D341Med (cell line): Measurements from ENCODE around the gene RBSN.
A peak's percentile ranks its signal among the peaks of the same experiment; 100 is the strongest.

ENCODE experiments used
- DNase-seq: peaks from one replicate; pipeline ENCODE4 v3.0.0; 2012; ENCODE audit warnings: low spot score

Gene RBSN

DNA sequence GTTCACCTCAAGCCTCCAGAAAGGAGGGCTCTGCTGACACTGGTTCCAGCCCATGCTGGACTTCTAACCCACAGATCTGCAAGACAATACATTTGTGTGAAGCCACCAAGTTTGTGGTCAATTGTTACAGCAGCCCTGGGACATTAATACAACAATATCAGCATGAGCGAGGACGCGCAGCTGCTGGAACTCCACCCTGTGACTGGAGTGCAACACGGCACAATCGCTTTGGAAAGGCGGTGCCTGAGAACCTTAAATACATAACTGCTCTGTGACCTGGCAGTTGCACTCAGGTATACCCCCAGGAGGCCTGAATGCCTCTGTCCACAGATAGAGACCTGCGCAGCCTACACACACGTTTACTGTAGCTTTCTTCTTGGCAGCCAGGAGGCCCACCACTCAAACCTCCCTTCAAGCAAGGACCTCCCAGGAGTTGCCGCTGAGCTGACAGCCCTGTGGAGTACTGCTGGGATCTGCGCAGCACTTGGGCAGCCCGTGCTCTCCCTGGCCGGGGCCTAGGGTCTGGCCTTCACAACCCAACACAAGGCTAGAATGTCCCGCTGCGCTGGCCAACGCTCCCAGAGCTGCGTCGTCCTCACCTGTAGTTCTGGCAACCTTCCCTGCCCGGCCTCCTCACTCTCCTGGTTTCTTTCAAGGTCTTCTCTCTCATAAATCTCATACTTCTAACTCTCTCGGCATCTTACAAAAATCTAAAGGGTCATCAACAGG is 42.1 kb downstream of the RBSN start:
- no peak for DNase-seq

DNA sequence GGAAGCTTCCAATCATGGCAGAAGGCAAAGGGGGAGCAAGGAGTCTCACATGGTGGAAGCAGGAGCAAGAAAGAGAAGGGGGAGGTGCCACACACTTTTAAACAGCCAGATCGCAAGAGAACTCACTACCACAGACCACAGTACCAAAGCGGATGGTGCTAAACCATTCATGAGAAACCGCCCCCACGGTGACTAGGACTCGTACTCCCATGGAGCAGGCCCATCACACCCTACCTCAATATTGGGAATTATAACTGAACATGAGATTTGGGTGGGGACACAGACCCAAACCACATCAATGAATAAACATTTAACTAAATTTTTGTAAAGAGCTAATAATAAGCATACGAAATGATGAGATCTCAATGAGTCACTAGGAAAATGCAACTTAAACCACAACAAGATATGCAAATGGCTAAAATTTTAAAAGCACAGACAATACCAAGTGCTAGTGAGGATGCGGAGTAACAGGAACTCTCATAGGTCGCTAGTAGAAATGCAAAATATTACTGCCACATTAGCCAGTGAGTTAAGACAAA is 43.9 kb downstream of the RBSN start:
- no peak for DNase-seq

DNA sequence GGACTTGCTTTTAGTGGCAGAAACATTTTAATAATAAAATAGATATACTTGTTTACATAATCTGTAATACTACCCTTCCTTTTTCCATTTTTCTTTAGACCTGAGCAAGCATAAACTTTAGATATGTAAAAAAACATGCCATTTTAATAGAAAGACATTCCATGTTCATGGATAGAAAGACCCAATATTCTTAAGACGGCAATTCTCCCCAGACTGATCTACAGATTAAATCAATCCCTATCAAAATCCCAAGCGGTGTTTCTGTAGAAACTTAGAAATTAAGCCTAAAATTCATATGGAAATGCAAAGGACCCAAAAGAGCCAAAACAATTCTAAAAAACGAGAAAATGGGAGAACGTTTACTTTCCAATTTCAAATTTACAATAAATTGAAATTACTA is 45.4 kb downstream of the RBSN start:
- DNase-seq, result no peak

DNA sequence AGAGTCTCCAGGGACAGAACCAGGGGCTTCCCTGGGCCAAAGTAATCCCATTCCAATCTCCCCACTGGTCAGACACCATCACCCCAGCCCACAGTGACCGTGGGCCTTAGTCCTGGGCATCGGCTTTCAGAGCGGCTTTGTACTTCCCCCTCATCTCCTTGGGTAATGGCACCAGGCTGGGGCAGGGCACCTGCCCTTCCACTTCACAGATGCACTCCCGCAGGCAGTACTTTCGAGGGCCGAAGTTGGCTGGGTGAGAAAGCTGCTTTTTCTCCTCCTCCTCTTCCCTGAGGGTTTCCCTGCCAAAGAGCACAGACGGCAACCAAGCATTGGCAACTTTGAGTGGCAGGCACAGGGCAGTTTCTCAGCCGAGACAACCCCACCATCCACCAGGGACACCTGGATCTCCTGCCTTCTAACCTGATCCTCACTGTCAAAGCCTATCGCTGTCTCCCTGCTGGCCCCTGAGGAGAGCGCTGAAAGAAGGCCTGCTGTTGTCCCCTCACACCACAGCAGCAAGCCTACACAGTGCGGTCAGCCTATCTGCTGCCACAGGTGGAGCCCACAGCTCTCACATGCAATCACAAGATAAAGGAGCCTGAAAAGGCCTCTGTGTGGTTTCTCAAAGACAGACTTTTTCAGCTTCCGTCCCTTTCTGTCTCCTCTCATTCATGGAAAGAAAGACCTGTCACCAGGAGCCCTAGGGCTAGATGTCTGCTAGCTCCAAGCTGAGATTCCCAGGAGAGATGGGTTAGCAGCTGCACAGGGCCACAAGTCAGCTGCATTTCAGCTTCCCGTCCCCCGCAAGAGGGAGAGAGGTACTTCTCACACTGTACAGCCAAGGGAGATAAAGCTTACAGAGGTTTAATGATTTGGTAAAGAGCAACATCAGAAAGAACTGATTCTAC is 46.4 kb downstream of the RBSN start:
- peak; percentile 47 for DNase-seq

DNA sequence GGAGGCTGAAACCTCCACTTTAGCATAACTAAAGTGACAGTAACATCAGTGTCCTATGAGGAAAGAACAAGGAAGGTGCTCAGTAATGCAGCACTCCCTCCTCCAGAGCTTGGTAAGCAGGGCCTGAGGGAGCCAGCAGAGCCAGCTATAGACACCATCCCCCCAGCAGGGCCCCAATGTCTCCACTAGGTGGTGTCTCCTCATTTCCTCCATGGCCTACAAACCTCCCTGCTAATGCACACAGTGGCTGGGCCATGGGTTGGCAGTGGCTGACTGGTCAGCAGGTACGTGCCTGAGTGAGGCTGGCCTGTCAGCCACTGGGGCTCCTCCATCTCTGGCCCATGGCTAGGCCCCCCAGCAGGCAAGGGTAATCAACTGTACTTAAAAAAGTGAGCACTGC is 47.4 kb downstream of the RBSN start:
- DNase-seq, result peak; percentile 82

DNA sequence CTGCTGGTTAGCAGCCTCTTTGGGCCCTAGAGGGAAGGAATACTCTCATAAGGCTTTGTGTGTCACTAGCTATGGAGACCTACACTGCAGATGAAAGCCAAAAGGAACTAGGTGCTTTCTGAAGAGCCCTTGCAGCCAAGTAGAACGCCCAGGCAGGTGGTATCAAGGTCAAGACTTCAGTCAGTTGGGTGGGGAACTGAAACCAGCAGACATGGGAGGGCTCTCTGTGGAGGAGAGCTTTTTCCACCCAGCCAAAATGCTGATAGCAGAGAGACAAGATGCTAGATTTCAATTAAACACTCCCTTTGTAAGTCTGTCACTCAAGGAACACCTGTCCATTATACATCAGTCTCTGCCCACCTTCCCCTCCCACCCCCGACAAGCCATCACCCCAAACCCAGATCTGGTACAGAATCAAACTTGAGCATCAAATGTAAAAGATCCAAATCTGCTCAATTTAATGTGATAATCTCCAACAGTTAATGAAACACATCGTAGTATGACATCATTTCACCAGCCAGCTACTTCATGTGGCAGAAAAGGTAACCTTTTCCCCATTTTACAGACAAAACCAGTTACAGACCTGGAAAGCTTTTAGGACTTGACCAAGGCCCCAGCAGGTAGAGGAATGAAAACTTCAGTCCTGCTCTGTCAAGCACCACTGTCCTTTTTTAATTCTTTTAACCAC is 48.4 kb downstream of the RBSN start:
- DNase-seq, result no peak

DNA sequence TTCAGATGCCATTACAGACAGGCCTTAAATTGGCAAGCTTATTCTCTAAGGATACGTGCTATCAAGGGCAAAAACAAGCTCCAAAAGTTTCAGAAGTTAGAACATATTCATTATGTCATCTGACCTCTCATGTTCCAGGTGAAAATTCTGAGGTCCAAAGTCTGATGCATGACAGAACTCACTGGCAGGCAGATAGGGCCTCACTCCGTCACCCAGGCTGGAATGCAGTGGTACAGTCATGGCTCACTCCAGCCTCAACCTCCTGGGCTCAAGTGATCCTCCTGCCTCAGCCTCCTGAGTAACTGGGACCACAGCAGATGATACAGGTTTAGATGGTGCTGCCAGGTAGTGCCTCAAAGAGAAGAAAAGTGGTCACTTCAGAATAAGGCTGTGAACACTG is 49.4 kb downstream of the RBSN start:
- DNase-seq, result no peak

DNA sequence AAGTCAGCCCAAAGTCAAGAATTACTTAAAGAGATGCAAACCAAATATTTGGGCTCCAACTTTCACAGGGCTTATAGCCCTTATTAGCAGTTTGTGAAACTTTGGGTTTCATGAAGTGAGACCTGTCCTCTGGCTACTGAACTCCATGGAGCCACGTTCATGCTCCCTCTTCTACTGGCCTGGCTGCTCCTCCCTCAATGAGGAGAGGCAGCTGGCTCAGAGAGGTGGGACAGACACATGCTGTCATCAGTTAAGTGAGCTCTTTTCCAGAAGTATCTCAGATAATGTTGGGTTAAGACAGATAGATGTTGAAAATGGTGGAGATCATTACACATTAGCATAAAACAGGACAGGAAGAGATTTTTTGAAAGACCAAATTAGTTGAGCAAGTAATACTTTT is 53.3 kb downstream of the RBSN start:
- no peak for DNase-seq

DNA sequence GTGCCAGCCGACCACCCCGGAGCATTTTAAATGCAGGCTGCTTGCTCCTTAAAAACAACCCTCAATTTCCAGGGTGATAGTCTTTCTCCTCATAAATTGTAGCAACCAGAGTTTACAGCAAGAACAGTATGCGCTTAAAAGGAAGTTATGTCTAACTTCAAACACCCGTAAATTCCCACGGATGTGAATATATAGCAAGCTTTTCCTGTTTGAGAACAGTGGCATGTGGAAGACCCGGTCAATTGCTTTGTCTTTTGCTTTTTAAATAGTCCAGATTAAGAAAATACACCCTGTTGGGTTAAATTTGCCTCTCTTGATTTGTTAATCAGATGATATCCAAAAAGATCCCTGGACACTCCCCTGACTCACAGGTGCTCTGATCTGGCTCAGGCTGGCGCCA is 54.6 kb downstream of the RBSN start:
- DNase-seq, result no peak

DNA sequence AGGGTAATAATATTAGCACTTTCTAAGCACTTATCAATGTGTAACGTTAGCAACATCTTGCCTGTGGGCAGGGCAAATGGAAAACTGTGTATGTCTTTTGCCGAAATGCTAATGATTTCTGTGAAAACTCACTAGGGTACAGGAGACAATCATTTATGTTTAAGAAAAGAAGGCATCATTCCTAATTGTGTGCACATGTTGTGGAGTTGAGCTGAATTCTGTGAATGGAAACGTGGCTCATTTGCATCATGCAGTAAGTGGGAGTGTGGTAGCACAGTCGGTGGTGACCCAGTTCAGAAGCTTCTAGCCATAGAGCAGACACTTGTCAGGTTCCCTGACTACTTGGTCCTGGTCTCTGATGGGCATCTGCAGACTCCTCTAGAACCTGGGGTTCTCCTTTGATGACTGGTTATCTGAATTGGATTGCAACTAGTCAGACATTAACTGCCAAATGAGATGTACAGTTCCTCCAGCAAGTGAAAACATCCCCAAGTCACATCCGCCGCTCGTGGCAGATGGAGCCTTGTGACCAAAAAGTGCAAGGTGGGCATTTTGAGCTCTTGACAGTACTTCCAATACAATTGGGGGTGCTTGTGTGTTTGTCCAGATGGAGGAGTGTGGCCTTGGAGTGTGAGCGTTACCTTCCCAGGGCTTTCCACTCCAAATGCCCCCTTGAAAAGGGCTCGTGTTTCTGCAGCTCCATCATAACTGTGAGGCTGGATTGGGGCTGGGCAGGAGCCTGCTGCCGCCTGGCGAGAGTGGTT is 55.4 kb downstream of the RBSN start:
- DNase-seq, result no peak

DNA sequence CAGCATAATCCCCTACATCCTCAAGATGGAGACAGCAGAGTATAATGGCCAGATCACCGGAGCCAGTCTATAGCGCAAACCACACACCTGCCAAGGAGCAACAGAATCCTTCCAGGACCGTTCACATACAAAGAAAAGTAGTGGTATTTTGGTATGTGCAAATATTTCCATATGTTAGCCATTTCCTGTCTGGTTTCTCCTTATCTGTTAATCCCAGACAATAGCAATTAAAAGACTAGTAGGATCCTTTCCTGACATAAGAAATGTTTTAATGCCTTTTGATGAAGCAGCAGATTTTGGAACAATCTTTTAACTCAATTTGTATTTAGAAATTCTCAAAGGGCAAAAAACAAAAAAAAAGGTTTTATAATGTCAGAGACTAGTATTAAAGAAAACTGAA is 56.0 kb downstream of the RBSN start:
- DNase-seq, result no peak

DNA sequence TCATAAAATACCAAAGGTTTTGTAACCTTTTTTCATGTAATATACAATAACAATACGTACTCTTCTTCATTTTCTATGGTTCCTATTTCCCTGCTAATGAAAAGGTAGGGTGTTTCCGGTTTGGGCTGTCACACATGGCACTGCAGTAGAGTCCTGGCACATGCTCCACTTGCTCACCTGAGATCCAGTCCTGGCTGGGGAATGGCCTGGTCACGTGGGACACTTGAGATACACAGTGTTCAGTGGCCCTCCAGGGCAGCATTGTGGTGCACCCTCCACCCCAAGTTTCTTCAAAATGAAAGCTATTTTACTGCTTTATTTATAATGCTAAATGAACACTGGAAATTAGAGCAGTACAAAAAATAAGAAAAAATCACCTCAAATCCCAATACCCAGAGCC is 57.0 kb downstream of the RBSN start:
- DNase-seq, result no peak

DNA sequence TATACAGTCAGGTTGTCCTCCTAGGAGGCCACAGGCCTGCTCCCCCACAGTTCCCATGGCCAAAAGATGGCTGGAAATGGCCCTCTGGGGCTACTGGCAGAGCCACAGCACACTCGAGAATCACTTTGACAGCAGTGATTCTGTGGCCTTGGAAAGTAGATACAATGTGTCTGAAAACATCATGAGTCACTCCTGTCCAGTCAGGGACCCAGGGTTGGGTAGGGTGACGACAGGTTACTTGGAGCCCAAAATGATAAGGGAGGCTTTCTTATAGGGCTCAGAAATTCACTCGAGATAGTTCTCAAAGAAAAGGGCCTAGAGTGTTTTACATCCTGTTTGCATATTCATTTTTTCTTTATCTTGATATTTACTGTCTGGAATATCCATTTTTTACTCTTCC is 58.1 kb downstream of the RBSN start:
- DNase-seq, result no peak

DNA sequence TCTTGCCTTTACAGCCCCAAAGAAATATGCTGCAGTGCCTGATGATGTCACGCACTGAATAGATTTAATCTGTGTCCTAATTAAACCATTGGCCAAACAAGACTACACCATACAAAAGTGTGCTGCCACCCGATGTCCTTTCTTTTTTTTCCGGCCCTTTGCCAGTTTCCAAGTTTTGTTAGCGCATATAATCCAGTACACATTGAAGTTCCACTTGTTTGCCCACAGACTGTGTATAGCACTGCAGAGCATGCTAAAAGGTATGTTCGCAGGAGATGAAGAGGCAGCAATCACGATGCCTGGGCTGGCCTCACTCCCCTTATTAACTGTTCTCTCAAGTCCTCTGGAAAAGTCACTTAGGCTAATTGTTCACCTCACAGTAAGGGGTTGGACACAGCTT is 60.6 kb downstream of the RBSN start:
- DNase-seq, result no peak

DNA sequence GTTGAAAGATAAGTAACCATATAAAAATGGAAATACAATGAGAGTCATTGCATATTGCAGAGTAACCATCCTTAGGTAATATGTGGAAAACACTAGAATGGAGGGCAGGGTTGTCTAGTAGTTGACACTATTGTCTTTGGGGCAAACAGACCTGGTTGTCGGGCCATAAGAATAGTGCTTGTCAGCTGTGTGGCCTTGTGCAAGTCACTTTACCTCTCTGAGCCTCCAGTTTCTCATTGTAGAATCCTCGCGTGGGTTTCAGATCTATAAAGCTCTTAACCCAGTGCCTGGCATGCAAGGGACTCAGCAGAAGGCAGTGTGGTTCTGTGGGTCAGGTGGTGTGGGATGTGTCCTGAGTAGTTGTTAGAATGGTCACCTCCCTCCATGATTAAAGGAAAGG is 65.8 kb downstream of the RBSN start:
- no peak for DNase-seq

DNA sequence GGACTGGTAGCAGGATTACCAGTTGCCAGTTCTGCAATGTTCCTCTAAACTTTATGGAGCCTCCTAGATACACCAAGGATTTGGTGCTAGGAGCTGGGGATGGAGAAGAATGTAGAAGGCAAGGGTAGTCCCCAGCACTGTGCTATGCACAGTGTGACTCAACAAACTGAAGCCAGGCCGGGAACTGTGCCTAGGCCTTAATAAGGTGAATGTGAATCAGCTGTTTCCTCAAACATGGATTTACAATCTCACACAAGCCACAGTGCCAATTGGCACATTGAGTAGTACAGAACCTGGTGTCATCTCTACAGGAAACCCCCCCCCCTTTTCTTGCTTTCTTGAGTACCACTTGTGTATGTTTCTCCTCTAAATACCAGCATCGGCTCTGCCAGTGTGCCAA is 66.3 kb downstream of the RBSN start:
- DNase-seq, result no peak

DNA sequence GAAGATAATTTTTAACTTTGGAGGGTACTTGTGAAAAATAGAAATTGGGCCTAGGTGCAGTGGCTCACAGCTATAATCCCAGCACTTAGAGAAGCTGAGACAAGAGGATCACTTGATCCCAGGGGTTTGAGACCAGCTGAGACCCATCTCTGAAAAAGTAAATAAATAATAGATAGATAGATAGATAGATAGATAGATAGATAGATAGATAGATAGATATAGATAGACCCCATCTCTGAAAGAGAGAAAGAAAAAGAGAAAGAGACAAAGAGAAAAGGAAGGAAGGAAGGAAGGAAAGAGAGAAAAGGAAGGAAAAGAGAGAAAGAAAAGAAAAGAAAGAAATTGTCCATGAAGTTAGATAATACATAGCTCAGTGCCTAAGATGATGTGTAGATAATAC is 69.3 kb downstream of the RBSN start:
- no peak for DNase-seq

DNA sequence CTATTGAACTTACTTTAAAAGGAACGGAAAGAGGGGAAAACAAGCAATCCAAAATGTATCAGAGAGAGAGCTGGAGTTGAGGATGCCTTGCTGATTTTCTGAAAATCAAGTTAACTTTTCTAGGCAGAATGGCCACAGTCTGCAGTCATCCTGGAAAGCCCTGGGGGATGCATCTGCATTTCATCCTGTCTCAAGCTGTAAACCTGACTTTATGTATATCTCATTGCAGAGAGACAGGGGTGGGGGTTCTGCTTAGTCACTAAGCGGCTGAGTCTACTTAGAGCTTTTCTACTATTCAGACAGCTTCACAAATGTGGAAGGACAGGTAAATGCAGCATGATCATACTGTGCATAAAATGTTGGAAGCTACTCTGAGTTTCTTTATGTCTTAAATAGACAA is 75.2 kb downstream of the RBSN start:
- no peak for DNase-seq

DNA sequence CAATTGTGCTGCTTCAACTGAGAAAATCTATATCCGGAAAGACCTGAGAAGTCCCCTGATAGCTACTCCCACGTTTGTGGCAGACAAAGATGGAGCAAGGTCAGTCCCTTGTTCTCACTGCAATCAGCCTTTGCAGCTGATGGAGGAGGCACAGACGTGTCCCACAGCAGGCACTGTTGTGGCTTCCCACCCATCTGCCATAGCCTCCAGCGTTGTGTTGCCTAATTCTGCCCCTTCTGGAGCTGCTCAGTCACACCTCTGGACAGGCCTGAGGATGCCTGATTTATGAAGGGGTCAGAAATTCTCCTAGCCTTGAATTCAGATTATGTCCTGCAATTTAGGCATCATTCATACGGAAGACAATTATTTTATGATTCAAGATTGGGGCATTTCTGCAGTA is 75.7 kb downstream of the RBSN start:
- DNase-seq, result no peak
